GM21528 (cell line): Measurements from ENCODE around the gene NPAS2.

Source experiments
- ATAC-seq: cut with Tn5 transposase; IDR thresholded peaks from one replicate; pipeline ENCODE4 v1.9.1; 2021; ENCODE audit warnings: mild to moderate bottlenecking, moderate library complexity; ENCODE audit not compliant: unreplicated experiment, low FRiP score

The NPAS2 gene

GRCh38 chr2:101003278-101003775 lies 183.4 kb downstream of the NPAS2 start:
- ATAC-seq: no peak

GRCh38 chr2:101004620-101005325 lies 184.8 kb downstream of the NPAS2 start:
- no peak for ATAC-seq

GRCh38 chr2:101006065-101006715 lies 186.3 kb downstream of the NPAS2 start:
- no peak for ATAC-seq

- ATAC-seq: no peak
These were observed 187.7 kb downstream of the NPAS2 start for GRCh38 chr2:101007415-101008345.

- no peak for ATAC-seq
These were observed 191.2 kb downstream of the NPAS2 start for GRCh38 chr2:101011152-101011551.

- ATAC-seq: peak; percentile 80
These were observed 192.2 kb downstream of the NPAS2 start for GRCh38 chr2:101012054-101012705.

GRCh38 chr2:101012706-101013181 lies 192.8 kb downstream of the NPAS2 start:
- no peak for ATAC-seq

GRCh38 chr2:101014264-101014857 lies 194.4 kb downstream of the NPAS2 start:
- ATAC-seq: no peak

GRCh38 chr2:101017371-101017770 lies 197.4 kb downstream of the NPAS2 start:
- no peak for ATAC-seq

- ATAC-seq: no peak
These were observed 199.0 kb downstream of the NPAS2 start for GRCh38 chr2:101018934-101019333.

GRCh38 chr2:101022221-101022620 lies 202.3 kb downstream of the NPAS2 start:
- ATAC-seq: no peak

- no peak for ATAC-seq
These were observed 203.6 kb downstream of the NPAS2 start for GRCh38 chr2:101023327-101024107.

- ATAC-seq: no peak
These were observed 205.6 kb downstream of the NPAS2 start for GRCh38 chr2:101025561-101025960.

GRCh38 chr2:101026253-101026701 lies 206.3 kb downstream of the NPAS2 start:
- ATAC-seq: no peak

GRCh38 chr2:101026923-101027469 lies 207.1 kb downstream of the NPAS2 start:
- ATAC-seq: no peak

GRCh38 chr2:101027852-101028251 lies 207.9 kb downstream of the NPAS2 start:
- ATAC-seq: no peak

- no peak for ATAC-seq
These were observed 211.1 kb downstream of the NPAS2 start for GRCh38 chr2:101030866-101031554.

- ATAC-seq: no peak
These were observed 212.3 kb downstream of the NPAS2 start for GRCh38 chr2:101032084-101032776.
